K562 (cell line): ENCODE data around the gene CAB39. TPM values are rescaled to one million over a fixed set of nuclear protein-coding genes. Genes with fewer than 3 reads are reported as not detected.

Experiments
- ATAC-seq: fragments of 200-7000 bp; cut with Tn5 transposase; 3 replicates; pipeline ENCODE4 v1.9.1; 2020; ENCODE audit warnings: moderate library complexity
- BruUV-seq: library from RNA; stranded (reverse); fragments of 400-500 nt; replicated peaks from 2 replicates; lab custom pipeline; 2021; lab: Mats Ljungman, UMichigan
- CTCF ChIA-PET: fragments of 300-600 bp; formaldehyde crosslinking; extraction: SDS; loops from one replicate; lab custom pipeline; 2021; ENCODE audit warnings: low intra/inter-chr PET ratio; lab: Yijun Ruan, JAX
- POLR2A ChIA-PET: fragments of 300-600, 350-650 bp; sonication (Branson Sonifier 250); formaldehyde crosslinking; extraction: SDS; loops from one replicate; lab custom pipeline; 2021; ENCODE audit warnings: antibody characterized with exemption, inconsistent platforms; lab: Yijun Ruan, JAX
- DNase-seq, 4 experiments: peaks; one replicate each; pipeline versions ENCODE4 v3.0.0 to v3.0.0-alpha.2; 2011 to 2018; ENCODE audit warnings: low spot score in 3 of 4, mixed read lengths in 3 of 4; ENCODE audit errors: extremely low read depth in 1 of 4
- FAIRE-seq: peaks from 2 replicates; lab custom pipeline; 2011; peaks lifted over from hg19 to GRCh38; lab: Jason Lieb, UNC
- H2AFZ ChIP-seq: 2 replicates; pipeline ENCODE4 v1.6.0; 2011; ENCODE audit warnings: low read depth, low read length, control low read depth, inconsistent platforms
- H3K27ac ChIP-seq: fragments of 200-600 bp; 3 replicates; pipeline ENCODE4 v1.8.0; 2011; ENCODE audit warnings: low read depth, mild to moderate bottlenecking, control low read depth, inconsistent platforms, low read length, moderate library complexity, mixed read lengths; ENCODE audit errors: extremely low read depth
- H3K27me3 ChIP-seq, 2 experiments: fragments of 300-600 bp in 1 of 2; 2 replicates in 1 of 2; 3 replicates in 1 of 2; pipeline versions ENCODE4 v1.6.0 to v1.8.0; 2011; ENCODE audit warnings: inconsistent platforms in 2 of 2, low read length in 2 of 2, mild to moderate bottlenecking in 1 of 2, mixed read lengths in 1 of 2, moderate library complexity in 1 of 2; ENCODE audit not compliant: control insufficient read depth in 2 of 2, insufficient read depth in 2 of 2
- H3K36me3 ChIP-seq: fragments of 300-600 bp; 3 replicates; pipeline ENCODE4 v1.8.0; 2011; ENCODE audit warnings: mild to moderate bottlenecking, low read length, inconsistent platforms; ENCODE audit not compliant: control insufficient read depth, insufficient read depth
- H3K4me1 ChIP-seq, 2 experiments: fragments of 200-600 bp in 1 of 2; replicated peaks in 1 of 2; 2 replicates in 1 of 2; 3 replicates in 1 of 2; pipeline versions ENCODE4 v1.5.1 to v1.8.0; 2011; ENCODE audit warnings: inconsistent platforms in 2 of 2, low read length in 2 of 2, mild to moderate bottlenecking in 1 of 2, mixed read lengths in 1 of 2, moderate library complexity in 1 of 2; ENCODE audit not compliant: control insufficient read depth in 2 of 2, insufficient read depth in 2 of 2
- H3K4me2 ChIP-seq: 2 replicates; pipeline ENCODE4 v1.6.1; 2011; ENCODE audit warnings: low read length, control low read depth, inconsistent platforms, mixed read lengths; ENCODE audit not compliant: insufficient read depth
- H3K4me3 ChIP-seq: fragments of 200-600 bp; sonication (generic), shearing (Covaris generic); 2 replicates; pipeline ENCODE4 v1.5.1; 2016; ENCODE audit warnings: control low read depth, inconsistent platforms
- H3K79me2 ChIP-seq: fragments of 200-600 bp; 3 replicates; pipeline ENCODE4 v1.8.0; 2011; ENCODE audit warnings: low read length, inconsistent platforms; ENCODE audit not compliant: control insufficient read depth, insufficient read depth
- H3K9ac ChIP-seq, 2 experiments: 2 replicates each; pipeline versions ENCODE4 v1.6.0 to v1.6.1; 2011; ENCODE audit warnings: low read depth in 2 of 2, low read length in 2 of 2, control low read depth in 1 of 2, inconsistent platforms in 1 of 2, mild to moderate bottlenecking in 1 of 2, mixed read lengths in 1 of 2; ENCODE audit not compliant: insufficient read depth in 1 of 2
- H3K9me1 ChIP-seq: one replicate; pipeline ENCODE4 v1.6.0; 2011; ENCODE audit warnings: inconsistent platforms, mild to moderate bottlenecking, low read length, moderate library complexity; ENCODE audit not compliant: control insufficient read depth, insufficient read depth
- H3K9me3 ChIP-seq: replicated peaks from 2 replicates; pipeline ENCODE4 v1.5.1; 2011; ENCODE audit warnings: low read depth, low read length, inconsistent platforms; ENCODE audit not compliant: control insufficient read depth, insufficient read depth
- H4K20me1 ChIP-seq: replicated peaks from 2 replicates; pipeline ENCODE4 v1.6.1; 2011; ENCODE audit warnings: low read length, inconsistent platforms, mixed read lengths; ENCODE audit not compliant: control insufficient read depth, insufficient read depth
- ELF1 ChIP-seq: fragments of 200-800 bp; sonication (Bioruptor generic); IDR thresholded peaks from 2 replicates; pipeline ENCODE4 v1.6.1; 2016; ENCODE audit warnings: missing genetic modification characterization, missing compliant biosample characterization
- ETS1 ChIP-seq: conservative IDR thresholded peaks from 2 replicates; pipeline ENCODE4 v1.6.1; 2011; ENCODE audit warnings: low read depth, mild to moderate bottlenecking, low read length; ENCODE audit not compliant: control insufficient read depth
- FOSL1 ChIP-seq: fragments of 200-800 bp; sonication (Bioruptor generic); conservative IDR thresholded peaks from 2 replicates; pipeline ENCODE4 v1.6.1; 2016; ENCODE audit warnings: missing genetic modification characterization, missing compliant biosample characterization
- RAD21 ChIP-seq, 2 experiments: fragments of 250-450 bp in 1 of 2; fragments of 450-650 bp in 1 of 2; sonication (Bioruptor Pico) in 1 of 2; formaldehyde crosslinking in 1 of 2; IDR thresholded peaks in 1 of 2; conservative IDR thresholded peaks in 1 of 2; 2 replicates each; pipeline versions ENCODE4 v1.4.0 to v1.8.0; 2020 to 2022; ENCODE audit warnings: mild to moderate bottlenecking in 2 of 2, moderate library complexity in 1 of 2
- SMARCA4 ChIP-seq: fragments of 450-650 bp; IDR thresholded peaks from 2 replicates; pipeline ENCODE4 v1.6.1; 2016
- ZBTB40 ChIP-seq, 2 experiments: fragments of 450-650 bp in 1 of 2; sonication (generic) in 1 of 2; formaldehyde crosslinking in 1 of 2; IDR thresholded peaks; 2 replicates each; pipeline versions ENCODE4 v1.7.1 to v1.9.0; 2016 to 2022; ENCODE audit warnings: inconsistent platforms in 1 of 2, mild to moderate bottlenecking in 1 of 2, missing genetic modification reagents in 1 of 2
- ZNF395 ChIP-seq: fragments of 200-800 bp; sonication (Bioruptor generic); IDR thresholded peaks from 2 replicates; pipeline ENCODE4 v1.6.1; 2017; ENCODE audit warnings: missing genetic modification characterization, missing compliant biosample characterization
- WGBS: fragments of 100-300 bp; shearing (Covaris generic); methylation state at CpG from one replicate; pipeline ENCODE4 v1.1.6; 2016; ENCODE audit warnings: low coverage, mixed read lengths; ENCODE audit not compliant: insufficient coverage; ENCODE audit errors: missing lambda C conversion rate; 5-methylcytosine and 5-hydroxymethylcytosine counted together
- in situ Hi-C: fragments of 300-500 bp; cut with MboI; formaldehyde crosslinking; loops from 4 replicates; pipeline ENCODE4 v1.15.0; 2018; ENCODE audit warnings: inconsistent platforms, mixed read lengths
- intact Hi-C: fragments of 100-400 bp; cut with micrococcal nuclease; formaldehyde crosslinking; loops from 2 replicates; pipeline ENCODE4 v1.14.2; 2022
- polyA plus RNA-seq, 8 experiments: library from polyadenylated mRNA; depleted of rRNA in 4 of 8; stranded (reverse) in 5 of 8; unstranded in 3 of 8; fragments of >200 nt; fragmentation: Nextera tagmentation in 2 of 8; fragmentation: Illumina TruSeq in 1 of 8; extraction: Ambion mirVana in 2 of 8; extraction: Trizol in 1 of 8; gene quantifications; 2 replicates each; pipeline versions ENCODE4 v1.2.1 to v1.2.3, GENCODE V29; 2011 to 2014; ENCODE audit warnings: inconsistent platforms in 1 of 8, missing spikeins in 1 of 8
- total RNA-seq, 7 experiments: library from RNA; depleted of rRNA in 6 of 7; stranded (reverse); fragments of >200 nt in 6 of 7; fragmentation: Illumina TruSeq in 2 of 7; extraction: Trizol in 2 of 7; gene quantifications; 2 replicates each; pipeline versions ENCODE4 v1.2.1 to v1.2.3, GENCODE V29; 2011 to 2021; ENCODE audit warnings: low replicate concordance in 1 of 7

Gene CAB39
- total and polyA plus RNA-seq, 9 of the 15 experiments (the other 6 are each of a cell fraction or from before 2014, with no cell fraction given) = 27.2 to 94.4 (median 70.1) TPM

GRCh38 chr2:230714136-230714480, 1.5 kb downstream of the CAB39 start:
- Histone ChIP-seq H3K9me1 (no peaks in the 10 kb centered on the region), H3K36me3 (peaks cover 33% of the 10 kb centered on the region), H3K4me3 (peak overlapping the region; percentile 84), H3K27ac (peak overlapping the region; percentile 95), H4K20me1 (peaks cover 36% of the 10 kb centered on the region), H3K4me1 (peaks cover 21 to 29% of the 10 kb centered on the region in 2 experiments; a peak in 4 of 5 replicates), H3K9me3 (no peaks in the 10 kb centered on the region), H3K27me3 (no peaks in the 10 kb centered on the region), H3K9ac (peak overlapping the region; percentile 88 to 97), H3K4me2 (peak overlapping the region; percentile 86), H3K79me2 (peaks cover 70% of the 10 kb centered on the region), H2AFZ (no peak overlapping the region)
- ChIA-PET POLR2A (interaction anchor here (0.6 to 2.0 kb wide), 10 partner anchors 9 to 298 kb away, joined by 3 to 10 read pairs (median 4); partner anchors contain the start of gene SP100), CTCF (no interaction called here)
- in situ Hi-C loops = no loop called here
- DNase-seq (peak in 2 of 4 experiments; percentile 26 to 46), FAIRE-seq (no peak), ATAC-seq (peak; percentile 26)
- TSS peak; percentile 43 for BruUV-seq
- WGBS = 0% methylated on average over 4 of the region's 4 CpGs
- intact Hi-C loops = loop anchor here (5.0 to 10.0 kb wide), 3 partner anchors 48 to 299 kb away; partner anchors contain the start of gene SP100
- TF ChIP-seq FOSL1 (tag) (peak; percentile 59; the same call in 1 of the 2 replicates), ZBTB40 (IDR thresholded peaks at IDR 0.05) (peak; percentile 12; the same call in 1 of the 2 replicates), ZBTB40 (CRISPR knock-in tag; IDR thresholded peaks at IDR 0.05) (no peak), ETS1 (no peak), RAD21 (CRISPR knock-in tag; conservative IDR thresholded peaks at IDR 0.05 in 1 of 2, IDR thresholded peaks at IDR 0.05 in 1 of 2) (no peak), ELF1 (tag) (peak; percentile 59; the same call in 1 of the 2 replicates), SMARCA4 (no peak), ZNF395 (CRISPR knock-in tag) (peak; percentile 10; the same call in 1 of the 2 replicates)
